ENCODE results near the gene INTS1.

DNA sequence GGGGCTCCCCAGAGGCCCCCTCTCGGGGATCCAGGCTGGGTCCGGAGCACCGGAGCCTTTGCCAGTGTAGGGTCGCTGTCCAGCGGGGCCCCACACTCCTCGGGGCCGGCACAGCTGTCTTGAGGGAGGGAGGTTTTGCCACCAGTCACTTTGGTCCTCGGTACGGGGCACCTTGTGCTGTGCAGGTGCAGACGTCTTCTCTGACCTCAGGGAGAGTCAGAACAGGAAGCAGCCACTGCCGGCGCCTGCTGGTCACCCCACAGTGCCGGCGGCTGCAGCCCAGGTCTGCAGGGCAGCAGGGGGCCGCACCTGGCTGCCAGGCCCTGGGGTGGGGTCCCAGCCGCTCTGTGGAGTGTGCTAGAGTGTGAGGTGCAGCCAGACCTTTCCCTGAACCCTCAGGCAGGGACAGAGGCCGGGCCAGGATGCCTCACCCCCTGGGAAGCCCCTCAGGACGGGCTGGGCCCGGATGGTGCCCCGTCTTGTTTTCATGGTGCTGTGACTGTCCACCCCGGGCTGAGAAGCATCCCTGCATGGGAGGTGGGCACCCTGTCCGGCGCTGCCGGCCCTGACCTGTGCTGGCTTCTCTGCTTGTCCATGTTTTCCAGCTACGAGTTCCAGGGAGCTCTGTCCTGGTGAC lies 34.5 kb upstream of the INTS1 start:
- TF ChIP-seq EZH2 (IDR thresholded peaks at IDR 0.05; ENCODE audit: borderline replicate concordance, insufficient read depth, low read depth, low read length, poor library complexity, severe bottlenecking), result no peak
- no peak for TF ChIP-seq CTCF (IDR thresholded peaks at IDR 0.05)

Data from B cell (primary cell).